Measurements from ENCODE around the gene MAPKAP1.

DNA sequence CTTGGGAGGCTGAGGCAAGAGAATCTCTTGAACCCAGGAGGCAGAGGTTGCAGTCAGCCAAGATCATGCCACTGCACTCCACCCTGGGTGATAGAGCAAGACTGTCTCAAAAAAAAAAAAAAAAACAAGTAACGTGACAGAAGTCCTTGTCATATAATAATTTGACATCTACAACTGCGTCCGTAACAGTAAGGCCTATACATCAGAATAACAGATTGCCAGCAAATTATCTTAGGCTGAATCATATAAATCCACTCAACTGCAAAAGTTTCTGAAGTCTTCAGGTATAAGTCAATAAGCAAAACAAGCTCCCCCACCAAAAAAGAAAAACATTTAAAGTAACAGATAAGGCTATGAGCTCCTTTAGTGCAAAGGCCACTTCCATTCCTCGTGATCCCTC is 3.3 kb downstream of the MAPKAP1 start:
- TF ChIP-seq, protein P1, sequence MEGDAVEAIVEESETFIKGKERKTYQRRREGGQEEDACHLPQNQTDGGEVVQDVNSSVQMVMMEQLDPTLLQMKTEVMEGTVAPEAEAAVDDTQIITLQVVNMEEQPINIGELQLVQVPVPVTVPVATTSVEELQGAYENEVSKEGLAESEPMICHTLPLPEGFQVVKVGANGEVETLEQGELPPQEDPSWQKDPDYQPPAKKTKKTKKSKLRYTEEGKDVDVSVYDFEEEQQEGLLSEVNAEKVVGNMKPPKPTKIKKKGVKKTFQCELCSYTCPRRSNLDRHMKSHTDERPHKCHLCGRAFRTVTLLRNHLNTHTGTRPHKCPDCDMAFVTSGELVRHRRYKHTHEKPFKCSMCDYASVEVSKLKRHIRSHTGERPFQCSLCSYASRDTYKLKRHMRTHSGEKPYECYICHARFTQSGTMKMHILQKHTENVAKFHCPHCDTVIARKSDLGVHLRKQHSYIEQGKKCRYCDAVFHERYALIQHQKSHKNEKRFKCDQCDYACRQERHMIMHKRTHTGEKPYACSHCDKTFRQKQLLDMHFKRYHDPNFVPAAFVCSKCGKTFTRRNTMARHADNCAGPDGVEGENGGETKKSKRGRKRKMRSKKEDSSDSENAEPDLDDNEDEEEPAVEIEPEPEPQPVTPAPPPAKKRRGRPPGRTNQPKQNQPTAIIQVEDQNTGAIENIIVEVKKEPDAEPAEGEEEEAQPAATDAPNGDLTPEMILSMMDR (IDR thresholded peaks at IDR 0.05): no peak
- TF ChIP-seq POLR2A (IDR thresholded peaks at IDR 0.05) (no peak), POLR2AphosphoS5 (IDR thresholded peaks at IDR 0.05) (no peak), EP300 (IDR thresholded peaks at IDR 0.05) (no peak)

Data from stomach (tissue), 4 donors.